ENCODE measurements around the gene KRTCAP2.
A peak's percentile ranks its signal among the peaks of the same experiment; 100 is the strongest.
"Not testable (repeated sequence)": the region's sequence is repeated elsewhere in the genome, so short reads cannot be mapped to it uniquely, and the experiment has no call there.

KRTCAP2 gene

GRCh38 chr1:155167166-155168104, 5.7 kb downstream of the KRTCAP2 start:
- DNase-seq, result peak; percentile 83

GRCh38 chr1:155166471-155167165, 6.5 kb downstream of the KRTCAP2 start:
- peak; percentile 83 for DNase-seq

GRCh38 chr1:155166051-155166470, 7.0 kb downstream of the KRTCAP2 start:
- DNase-seq, result no peak

GRCh38 chr1:155164625-155165024, 8.5 kb downstream of the KRTCAP2 start:
- not testable (repeated sequence) for DNase-seq

- DNase-seq, result not testable (repeated sequence)
Measured at GRCh38 chr1:155163785-155164184, 9.3 kb downstream of the KRTCAP2 start.

- not testable (repeated sequence) for DNase-seq
Measured at GRCh38 chr1:155162631-155163030, 10.5 kb downstream of the KRTCAP2 start.

- DNase-seq, result no peak
Measured at GRCh38 chr1:155160128-155160527, 13.0 kb downstream of the KRTCAP2 start.

GRCh38 chr1:155158991-155159390, 14.1 kb downstream of the KRTCAP2 start:
- no peak for DNase-seq

GRCh38 chr1:155155996-155156643, 17.0 kb downstream of the KRTCAP2 start:
- DNase-seq, result not testable (repeated sequence)

GRCh38 chr1:155145491-155145890, 27.6 kb downstream of the KRTCAP2 start:
- DNase-seq, result no peak

- no peak for DNase-seq
Measured at GRCh38 chr1:155141749-155142148, 31.4 kb downstream of the KRTCAP2 start.

- no peak for DNase-seq
Measured at GRCh38 chr1:155140630-155140953, 32.5 kb downstream of the KRTCAP2 start.

GRCh38 chr1:155139895-155140629, 33.0 kb downstream of the KRTCAP2 start, which contains the start of gene DPM3:
Gene DPM3, minus strand, starts transcription at chr1:155140531. Its CDS starts 291 bp downstream, at chr1:155140240.
- peak; percentile 66 for DNase-seq

GRCh38 chr1:155137154-155137949, 35.8 kb downstream of the KRTCAP2 start:
- DNase-seq, result no peak

GRCh38 chr1:155136748-155137147, 36.4 kb downstream of the KRTCAP2 start:
- no peak for DNase-seq

GRCh38 chr1:155135415-155136028, 37.6 kb downstream of the KRTCAP2 start, which contains the start of gene SLC50A1:
Gene SLC50A1, plus strand, starts transcription at chr1:155135852. Its CDS starts 60 bp downstream, at chr1:155135912.
- peak; percentile 92 for DNase-seq

GRCh38 chr1:155134880-155135414, 38.2 kb downstream of the KRTCAP2 start:
- DNase-seq, result no peak

GRCh38 chr1:155134322-155134721, 38.8 kb downstream of the KRTCAP2 start:
- no peak for DNase-seq

GRCh38 chr1:155133799-155134281, 39.3 kb downstream of the KRTCAP2 start:
- no peak for DNase-seq

GRCh38 chr1:155131856-155132255, 41.2 kb downstream of the KRTCAP2 start:
- DNase-seq, result no peak

- DNase-seq, result no peak
Measured at GRCh38 chr1:155131285-155131684, 41.8 kb downstream of the KRTCAP2 start.
